ENCODE results near the gene GRIP1.

GRIP1 gene

DNA sequence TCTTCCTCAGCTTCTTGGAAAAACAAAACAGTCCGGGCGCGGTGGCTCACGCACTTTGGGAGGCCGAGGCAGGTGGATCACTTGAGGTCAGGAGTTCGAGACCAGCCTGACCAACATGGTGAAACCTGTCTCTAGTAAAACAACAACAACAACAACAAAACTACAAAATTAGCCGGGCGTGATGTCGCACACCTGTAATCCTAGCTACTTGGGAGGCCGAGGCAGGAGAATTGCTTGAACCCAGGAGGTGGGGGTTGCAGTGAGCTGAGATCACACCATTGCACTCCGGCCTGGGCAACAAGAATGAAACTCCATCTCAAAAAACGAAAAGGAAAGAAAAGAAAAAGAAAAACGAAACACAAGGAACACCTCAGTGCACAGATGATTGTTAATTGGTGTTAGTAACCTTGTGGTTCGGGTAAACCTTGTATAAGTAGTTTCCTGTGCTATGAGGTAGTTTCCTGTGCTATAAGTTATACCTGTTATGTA, 375.5 kb downstream of the GRIP1 start:
- DNase-seq = peak; percentile 48

GRCh38 chr12:66302827-66303169, 376.1 kb downstream of the GRIP1 start:
- DNase-seq = peak; percentile 89

DNA sequence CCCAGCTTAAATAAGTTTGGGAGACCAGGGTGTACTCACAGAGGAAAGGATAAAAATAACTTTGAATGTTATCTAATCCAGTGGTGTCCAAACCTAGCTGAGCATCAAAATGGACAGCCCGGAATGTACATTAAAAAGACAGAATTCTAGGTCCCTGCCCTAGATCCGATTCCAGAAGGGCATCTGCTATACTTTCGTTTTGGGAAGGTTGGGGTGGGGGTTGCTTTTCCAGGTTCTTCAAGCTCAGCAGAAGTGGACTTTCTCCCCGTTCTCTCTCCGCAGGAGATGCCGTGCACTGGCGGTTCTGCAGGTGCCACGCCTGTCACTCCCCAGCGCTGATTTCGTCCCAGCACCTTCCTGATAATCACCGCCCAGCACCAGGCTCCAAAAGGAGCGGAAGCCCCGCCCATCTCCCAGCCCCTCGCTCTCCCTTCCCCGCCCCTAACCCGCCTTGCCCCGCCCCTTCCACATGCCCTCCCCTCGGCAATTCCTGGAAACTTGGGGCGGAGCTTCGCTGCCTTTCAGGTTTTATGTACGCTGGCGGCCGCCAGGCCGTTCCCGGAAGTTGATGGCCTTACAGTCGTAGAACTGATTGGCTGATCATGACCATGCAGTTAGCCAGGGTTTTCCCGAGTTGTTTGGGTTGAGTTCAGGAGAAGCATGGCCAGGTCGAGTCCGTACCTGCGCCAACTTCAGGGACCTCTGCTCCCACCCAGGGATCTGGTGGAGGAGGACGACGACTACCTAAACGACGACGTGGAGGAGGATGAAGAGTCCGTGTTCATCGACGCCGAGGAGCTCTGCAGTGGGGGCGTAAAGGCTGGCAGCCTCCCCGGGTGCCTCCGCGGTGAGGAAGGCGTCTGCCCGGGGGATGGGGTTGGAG, 376.7 kb downstream of the GRIP1 start, which contains the start of gene HELB:
Gene HELB, plus strand, starts transcription at position 550 of the 883 bp plus-strand sequence. Its CDS starts 111 bp downstream, at position 661.
- peak; percentile 97 for DNase-seq

GRCh38 chr12:66297923-66298322, 381.0 kb downstream of the GRIP1 start:
- no peak for DNase-seq

Data from OCI-M1 (cell line).